Esophagus muscularis mucosa (tissue), 4 donors: ENCODE measurements around the gene VRK3. TPM values are rescaled to one million over a fixed set of nuclear protein-coding genes. Genes with fewer than 3 reads are reported as not detected.

Source experiments
- DNase-seq: peaks from one replicate; pipeline ENCODE4 v3.0.0-alpha.2; 2017; ENCODE audit errors: extremely low spot score
- H3K27ac ChIP-seq, 4 donors: fragments of 200-600 bp; sonication (generic); replicated peaks in 1 of 4; 1 replicate in 3 of 4; 2 replicates in 1 of 4; pipeline ENCODE4 v1.5.1; 2016 to 2019; ENCODE audit warnings: mild to moderate bottlenecking in 1 of 4
- H3K27me3 ChIP-seq, 4 donors: fragments of 200-600 bp; sonication (generic); one replicate each; pipeline versions ENCODE4 v1.5.1 to v1.6.0; 2016 to 2019
- H3K36me3 ChIP-seq, 4 donors: fragments of 200-600 bp; sonication (generic); one replicate each; pipeline ENCODE4 v1.5.1; 2016 to 2019
- H3K4me1 ChIP-seq, 4 donors: fragments of 200-600 bp; sonication (generic); one replicate each; pipeline ENCODE4 v1.5.1; 2016 to 2019
- H3K4me3 ChIP-seq, 4 donors: fragments of 200-600 bp; sonication (generic); 1 replicate in 2 of 4; 2 replicates in 2 of 4; pipeline ENCODE4 v1.5.1; 2016 to 2019; ENCODE audit warnings: mild to moderate bottlenecking in 4 of 4, moderate library complexity in 1 of 4
- H3K9me3 ChIP-seq, 4 donors: fragments of 200-600 bp; sonication (generic); 1 replicate in 3 of 4; 2 replicates in 1 of 4; pipeline ENCODE4 v1.5.1; 2016 to 2019
- EP300 ChIP-seq: sonication (generic); formaldehyde crosslinking; IDR thresholded peaks from one replicate; pipeline ENCODE4 v1.6.1; 2017; ENCODE audit warnings: antibody characterized with exemption
- POLR2A ChIP-seq: fragments of 450-650 bp; IDR thresholded peaks from one replicate; pipeline ENCODE4 v1.6.1; 2017; ENCODE audit warnings: antibody characterized with exemption, moderate library complexity, mild to moderate bottlenecking, low read depth
- POLR2AphosphoS5 ChIP-seq, 2 donors: sonication (generic); formaldehyde crosslinking; IDR thresholded peaks; one replicate each; pipeline ENCODE4 v1.6.1; 2017; ENCODE audit warnings: antibody characterized with exemption in 2 of 2
- WGBS: methylation state at CpG from one replicate; pipeline ENCODE4 v1.1.5; 2018; 5-methylcytosine and 5-hydroxymethylcytosine counted together
- intact Hi-C: fragments of 100-400 bp; cut with DNase I; formaldehyde crosslinking; loops from one replicate; pipeline ENCODE4 v1.15.1; 2023
- total RNA-seq, 4 donors: library from RNA; depleted of rRNA; stranded (reverse); fragments of >200 nt; gene quantifications; one replicate each; pipeline versions ENCODE4 v1.1.0 to v1.2.1, GENCODE V29; 2016
- TF ChIP-seq, protein P1 (sequence below), 3 experiments: fragments of 200-600 bp in 2 of 3; fragments of 450-650 bp in 1 of 3; sonication (generic) in 2 of 3; IDR thresholded peaks; one replicate each; pipeline ENCODE4 v1.5.1; 2017 to 2019; ENCODE audit warnings: antibody characterized with exemption in 3 of 3, mild to moderate bottlenecking in 2 of 3, moderate library complexity in 1 of 3

VRK3 gene
- total RNA-seq, 4 donors from 2014 or later, result 20.8 to 27.5 (median 25.5) TPM

- Histone ChIP-seq H3K27me3 (no peaks in the 10 kb centered on the region), H3K9me3 (no peaks in the 10 kb centered on the region), H3K4me1 (peaks cover 10 to 39% (median 32%) of the 10 kb centered on the region in 4 donors), H3K4me3 (no peak overlapping the region), H3K36me3 (peaks cover 58 to 98% (median 92%) of the 10 kb centered on the region in 4 donors), H3K27ac (no peak overlapping the region)
- no peak for DNase-seq
- intact Hi-C loops, result no loop called here
- TF ChIP-seq, protein P1, sequence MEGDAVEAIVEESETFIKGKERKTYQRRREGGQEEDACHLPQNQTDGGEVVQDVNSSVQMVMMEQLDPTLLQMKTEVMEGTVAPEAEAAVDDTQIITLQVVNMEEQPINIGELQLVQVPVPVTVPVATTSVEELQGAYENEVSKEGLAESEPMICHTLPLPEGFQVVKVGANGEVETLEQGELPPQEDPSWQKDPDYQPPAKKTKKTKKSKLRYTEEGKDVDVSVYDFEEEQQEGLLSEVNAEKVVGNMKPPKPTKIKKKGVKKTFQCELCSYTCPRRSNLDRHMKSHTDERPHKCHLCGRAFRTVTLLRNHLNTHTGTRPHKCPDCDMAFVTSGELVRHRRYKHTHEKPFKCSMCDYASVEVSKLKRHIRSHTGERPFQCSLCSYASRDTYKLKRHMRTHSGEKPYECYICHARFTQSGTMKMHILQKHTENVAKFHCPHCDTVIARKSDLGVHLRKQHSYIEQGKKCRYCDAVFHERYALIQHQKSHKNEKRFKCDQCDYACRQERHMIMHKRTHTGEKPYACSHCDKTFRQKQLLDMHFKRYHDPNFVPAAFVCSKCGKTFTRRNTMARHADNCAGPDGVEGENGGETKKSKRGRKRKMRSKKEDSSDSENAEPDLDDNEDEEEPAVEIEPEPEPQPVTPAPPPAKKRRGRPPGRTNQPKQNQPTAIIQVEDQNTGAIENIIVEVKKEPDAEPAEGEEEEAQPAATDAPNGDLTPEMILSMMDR (IDR thresholded peaks at IDR 0.05), result no peak
- TF ChIP-seq EP300 (no peak), POLR2AphosphoS5 (IDR thresholded peaks at IDR 0.05) (no peak), POLR2A (no peak)
- 100% methylated on average over 2 of the region's 6 CpGs for WGBS
Observed at GRCh38 chr19:49999371-50000010, 25.7 kb downstream of the VRK3 start.

- no peak for DNase-seq
- Histone ChIP-seq H3K9me3 (no peaks in the 10 kb centered on the region), H3K27me3 (no peaks in the 10 kb centered on the region), H3K36me3 (peaks cover 67 to 100% (median 99%) of the 10 kb centered on the region in 4 donors), H3K4me3 (no peak overlapping the region), H3K4me1 (peaks cover 0 to 21% (median 15%) of the 10 kb centered on the region in 4 donors), H3K27ac (no peak overlapping the region)
- intact Hi-C loops, result no loop called here
- 62% methylated on average over 5 of the region's 5 CpGs for WGBS
- TF ChIP-seq, protein P1 (IDR thresholded peaks at IDR 0.05), result no peak
- no peak for TF ChIP-seq POLR2A
Observed at GRCh38 chr19:49997709-49998108, 27.5 kb downstream of the VRK3 start.

DNA sequence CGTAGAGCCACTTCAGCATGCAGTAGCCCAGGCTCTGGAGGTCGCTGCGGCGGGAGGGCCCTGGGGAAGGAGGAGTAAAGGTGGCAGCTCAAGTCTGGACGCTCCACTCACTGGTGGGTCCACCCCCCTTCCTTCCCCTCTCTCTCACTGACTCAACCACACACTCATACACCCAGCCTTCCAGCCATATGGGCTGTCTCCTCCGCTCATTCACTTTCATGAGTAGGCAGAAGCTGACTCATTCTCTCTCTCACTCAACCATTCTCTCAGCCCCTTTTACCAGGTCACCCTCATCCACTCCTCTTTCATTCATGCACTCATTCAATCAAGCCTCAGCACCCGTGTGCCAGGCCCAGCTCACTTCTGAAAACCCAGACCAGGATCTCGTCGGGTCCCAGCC lies 36.7 kb downstream of the VRK3 start:
- Histone ChIP-seq H3K4me1 (no peaks in the 10 kb centered on the region), H3K27ac (no peak overlapping the region), H3K27me3 (no peaks in the 10 kb centered on the region), H3K9me3 (no peaks in the 10 kb centered on the region), H3K4me3 (no peak overlapping the region), H3K36me3 (peaks cover 47 to 98% (median 93%) of the 10 kb centered on the region in 4 donors)
- WGBS, result 90% methylated on average over 9 of the region's 9 CpGs
- intact Hi-C loops, result no loop called here
- TF ChIP-seq EP300, result no peak
- TF ChIP-seq, protein P1 (IDR thresholded peaks at IDR 0.05), result no peak
- no peak for TF ChIP-seq POLR2A
- no peak for TF ChIP-seq POLR2AphosphoS5 (IDR thresholded peaks at IDR 0.05)
- DNase-seq, result no peak

- Histone ChIP-seq H3K27me3 (no peaks in the 10 kb centered on the region), H3K36me3 (peaks cover 47 to 97% (median 89%) of the 10 kb centered on the region in 4 donors), H3K4me1 (no peaks in the 10 kb centered on the region), H3K9me3 (no peaks in the 10 kb centered on the region), H3K4me3 (no peak overlapping the region), H3K27ac (no peak overlapping the region)
- 97% methylated on average over 5 of the region's 5 CpGs for WGBS
- TF ChIP-seq POLR2AphosphoS5 (IDR thresholded peaks at IDR 0.05) (no peak), EP300 (no peak), POLR2A (no peak)
- TF ChIP-seq, protein P1 (IDR thresholded peaks at IDR 0.05), result no peak
- intact Hi-C loops, result no loop called here
- DNase-seq, result no peak
Observed at GRCh38 chr19:49988007-49988406, 37.2 kb downstream of the VRK3 start.

GRCh38 chr19:49987159-49987698 lies 37.9 kb downstream of the VRK3 start:
- intact Hi-C loops, result no loop called here

More at GRCh38 chr19:49987159-49987698, 37.9 kb downstream of the VRK3 start:
- H3K4me1 ChIP-seq, result no peaks in the 10 kb centered on the region
- H3K27ac ChIP-seq, result no peak overlapping the region
- H3K27me3 ChIP-seq, result no peaks in the 10 kb centered on the region
- no peak overlapping the region for H3K4me3 ChIP-seq
- DNase-seq, result peak; percentile 93
- no peaks in the 10 kb centered on the region for H3K9me3 ChIP-seq
- TF ChIP-seq EP300, result no peak
- peak; percentile 47 to 59 for TF ChIP-seq POLR2AphosphoS5 (IDR thresholded peaks at IDR 0.05)
- TF ChIP-seq, protein P1 (IDR thresholded peaks at IDR 0.05), result peak in 1 of 3 experiments; percentile 30
- no peak for TF ChIP-seq POLR2A
- WGBS, result 18% methylated on average over 9 of the region's 9 CpGs
- peaks cover 46 to 97% (median 82%) of the 10 kb centered on the region in 4 donors for H3K36me3 ChIP-seq
